Keratinocyte (primary cell): ENCODE results near the gene CCL26.

Source experiments
- EZH2 ChIP-seq: IDR thresholded peaks from one replicate; pipeline ENCODE4 v1.6.1; 2012; ENCODE audit warnings: inconsistent platforms, mild to moderate bottlenecking, low read length, moderate library complexity
- TF ChIP-seq, protein P1 (sequence below), 3 experiments: IDR thresholded peaks in 1 of 3; conservative IDR thresholded peaks in 1 of 3; optimal IDR thresholded peaks in 1 of 3; 2 replicates in 2 of 3; 3 replicates in 1 of 3; pipeline versions ENCODE3 to v1.5.1; 2011; ENCODE audit warnings: low read length in 3 of 3, mild to moderate bottlenecking in 3 of 3, moderate library complexity in 2 of 3, control low read depth in 1 of 3, inconsistent platforms in 1 of 3; ENCODE audit not compliant: insufficient read depth in 2 of 3; ENCODE audit errors: extremely low read depth in 1 of 3

- no peak for TF ChIP-seq EZH2
- TF ChIP-seq, protein P1, sequence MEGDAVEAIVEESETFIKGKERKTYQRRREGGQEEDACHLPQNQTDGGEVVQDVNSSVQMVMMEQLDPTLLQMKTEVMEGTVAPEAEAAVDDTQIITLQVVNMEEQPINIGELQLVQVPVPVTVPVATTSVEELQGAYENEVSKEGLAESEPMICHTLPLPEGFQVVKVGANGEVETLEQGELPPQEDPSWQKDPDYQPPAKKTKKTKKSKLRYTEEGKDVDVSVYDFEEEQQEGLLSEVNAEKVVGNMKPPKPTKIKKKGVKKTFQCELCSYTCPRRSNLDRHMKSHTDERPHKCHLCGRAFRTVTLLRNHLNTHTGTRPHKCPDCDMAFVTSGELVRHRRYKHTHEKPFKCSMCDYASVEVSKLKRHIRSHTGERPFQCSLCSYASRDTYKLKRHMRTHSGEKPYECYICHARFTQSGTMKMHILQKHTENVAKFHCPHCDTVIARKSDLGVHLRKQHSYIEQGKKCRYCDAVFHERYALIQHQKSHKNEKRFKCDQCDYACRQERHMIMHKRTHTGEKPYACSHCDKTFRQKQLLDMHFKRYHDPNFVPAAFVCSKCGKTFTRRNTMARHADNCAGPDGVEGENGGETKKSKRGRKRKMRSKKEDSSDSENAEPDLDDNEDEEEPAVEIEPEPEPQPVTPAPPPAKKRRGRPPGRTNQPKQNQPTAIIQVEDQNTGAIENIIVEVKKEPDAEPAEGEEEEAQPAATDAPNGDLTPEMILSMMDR (optimal IDR thresholded peaks at IDR 0.05 in 1 of 3, IDR thresholded peaks at IDR 0.05 in 1 of 3, conservative IDR thresholded peaks at IDR 0.05 in 1 of 3; ENCODE audit: extremely low read depth in 1 of 3, insufficient read depth in 2 of 3, low read length in 3 of 3), result no peak
These were observed 37.2 kb downstream of the CCL26 start for GRCh38 chr7:75734586-75735458.
